Liver (tissue), 9 donors: Measurements from ENCODE around the gene NEK6. TPM values are rescaled to one million over a fixed set of nuclear protein-coding genes. Genes with fewer than 3 reads are reported as not detected.

Experiments
- DNase-seq: peaks from one replicate; pipeline ENCODE4 v3.0.0-alpha.2; 2017; ENCODE audit warnings: low spot score
- H3K27ac ChIP-seq, 2 donors: one replicate each; pipeline ENCODE4 v1.7.0; 2013; ENCODE audit warnings: inconsistent platforms in 2 of 2, low read length in 2 of 2, control low read depth in 1 of 2, low read depth in 1 of 2, mild to moderate bottlenecking in 1 of 2
- H3K27me3 ChIP-seq, 4 donors: one replicate each; pipeline versions ENCODE4 v1.6.1 to v1.7.0; 2013; ENCODE audit warnings: low read length in 3 of 4, inconsistent platforms in 1 of 4, mild to moderate bottlenecking in 1 of 4, moderate library complexity in 1 of 4; ENCODE audit not compliant: control insufficient read depth in 4 of 4, insufficient read depth in 4 of 4
- H3K36me3 ChIP-seq, 4 donors: one replicate each; pipeline versions ENCODE4 v1.6.1 to v1.7.0; 2013; ENCODE audit warnings: low read length in 3 of 4, mild to moderate bottlenecking in 3 of 4, low read depth in 1 of 4, moderate library complexity in 1 of 4; ENCODE audit not compliant: control insufficient read depth in 4 of 4, insufficient read depth in 3 of 4
- H3K4me1 ChIP-seq, 4 donors: one replicate each; pipeline versions ENCODE4 v1.6.1 to v1.7.0; 2013; ENCODE audit warnings: low read length in 3 of 4, mild to moderate bottlenecking in 3 of 4, moderate library complexity in 1 of 4; ENCODE audit not compliant: control insufficient read depth in 4 of 4, insufficient read depth in 4 of 4
- H3K4me3 ChIP-seq, 3 donors: one replicate each; pipeline versions ENCODE4 v1.6.1 to v1.7.0; 2013; ENCODE audit warnings: low read length in 3 of 3, control low read depth in 1 of 3, low read depth in 1 of 3, mild to moderate bottlenecking in 1 of 3
- H3K9ac ChIP-seq, 2 donors: one replicate each; pipeline ENCODE4 v1.7.0; 2013; ENCODE audit warnings: low read length in 2 of 2, mild to moderate bottlenecking in 2 of 2, moderate library complexity in 2 of 2, control low read depth in 1 of 2, low read depth in 1 of 2
- H3K9me3 ChIP-seq, 4 donors: one replicate each; pipeline versions ENCODE4 v1.6.1 to v1.7.0; 2013; ENCODE audit warnings: low read length in 3 of 4; ENCODE audit not compliant: control insufficient read depth in 4 of 4
- ATF3 ChIP-seq: IDR thresholded peaks from 2 replicates; pipeline ENCODE4 v1.6.1; 2016; ENCODE audit warnings: antibody characterized with exemption
- EGR1 ChIP-seq, 2 donors: IDR thresholded peaks; 2 replicates each; pipeline ENCODE4 v1.6.1; 2016 to 2018; ENCODE audit warnings: antibody characterized with exemption in 2 of 2, low read depth in 2 of 2
- FOXA1 ChIP-seq: IDR thresholded peaks from 2 replicates; pipeline ENCODE4 v1.6.1; 2016; ENCODE audit warnings: antibody characterized with exemption
- FOXA2 ChIP-seq: IDR thresholded peaks from 2 replicates; pipeline ENCODE4 v1.6.1; 2016; ENCODE audit warnings: antibody characterized with exemption
- GABPA ChIP-seq, 2 donors: IDR thresholded peaks in 1 of 2; conservative IDR thresholded peaks in 1 of 2; 2 replicates each; pipeline ENCODE4 v1.6.1; 2016; ENCODE audit warnings: antibody characterized with exemption in 2 of 2, mild to moderate bottlenecking in 1 of 2, moderate library complexity in 1 of 2
- HNF4A ChIP-seq, 2 donors: conservative IDR thresholded peaks; 2 replicates each; pipeline ENCODE4 v1.6.1; 2016; ENCODE audit warnings: antibody characterized with exemption in 2 of 2, mild to moderate bottlenecking in 2 of 2
- HNF4G ChIP-seq: IDR thresholded peaks from 2 replicates; pipeline ENCODE4 v1.6.1; 2016; ENCODE audit warnings: antibody characterized with exemption
- JUND ChIP-seq, 2 donors: IDR thresholded peaks; 2 replicates each; pipeline ENCODE4 v1.6.1; 2016; ENCODE audit warnings: antibody characterized with exemption in 2 of 2
- MAX ChIP-seq: IDR thresholded peaks from 2 replicates; pipeline ENCODE4 v1.6.1; 2016; ENCODE audit warnings: antibody characterized with exemption
- NR2F2 ChIP-seq: IDR thresholded peaks from 2 replicates; pipeline ENCODE4 v1.6.1; 2016; ENCODE audit warnings: antibody characterized with exemption
- RAD21 ChIP-seq, 2 donors: IDR thresholded peaks; 2 replicates each; pipeline ENCODE4 v1.6.1; 2016; ENCODE audit warnings: antibody characterized with exemption in 2 of 2, mild to moderate bottlenecking in 2 of 2
- REST ChIP-seq: IDR thresholded peaks from 2 replicates; pipeline ENCODE4 v1.6.1; 2016; ENCODE audit warnings: antibody characterized with exemption, mild to moderate bottlenecking
- RXRA ChIP-seq, 2 donors: IDR thresholded peaks; 2 replicates each; pipeline ENCODE4 v1.6.1; 2017 to 2018; ENCODE audit warnings: antibody characterized with exemption in 2 of 2, mild to moderate bottlenecking in 1 of 2
- SP1 ChIP-seq: IDR thresholded peaks from 2 replicates; pipeline ENCODE4 v1.6.1; 2018; ENCODE audit warnings: antibody characterized with exemption, mild to moderate bottlenecking
- TAF1 ChIP-seq: conservative IDR thresholded peaks from 2 replicates; pipeline ENCODE4 v1.6.1; 2016; ENCODE audit warnings: antibody characterized with exemption, mild to moderate bottlenecking
- YY1 ChIP-seq: IDR thresholded peaks from 2 replicates; pipeline ENCODE4 v1.6.1; 2016; ENCODE audit warnings: antibody characterized with exemption, mild to moderate bottlenecking
- ZBTB33 ChIP-seq: IDR thresholded peaks from 2 replicates; pipeline ENCODE4 v1.6.1; 2016; ENCODE audit warnings: antibody characterized with exemption
- WGBS: extraction: QIAGEN DNeasy Blood & Tissue Kit; methylation state at CpG from one replicate; pipeline ENCODE4 v1.1.7; 2013; 5-methylcytosine and 5-hydroxymethylcytosine counted together
- polyA plus RNA-seq, 2 donors: library from polyadenylated mRNA; stranded (reverse) in 1 of 2; unstranded in 1 of 2; fragments of 200-250 nt in 1 of 2; fragments of >200 nt in 1 of 2; fragmentation: Nextera tagmentation in 1 of 2; extraction: Ambion mirVana in 1 of 2; gene quantifications; one replicate each; pipeline versions ENCODE4 v1.2.1 to v1.2.3, GENCODE V29; 2013 to 2015
- total RNA-seq, 2 donors: library from RNA; depleted of rRNA; stranded (reverse); fragments of >200 nt; gene quantifications; one replicate each; pipeline ENCODE4 v1.2.3, GENCODE V29; 2014
- donor health status: healthy.
- donor health status: healthy.
- donor health status: healthy.
- donor health status: healthy.
- donor health status: healthy.

NEK6 gene
- total and polyA plus RNA-seq, 4 donors, result 32.5 to 49.7 (median 42.5) TPM

GRCh38 chr9:124399323-124399967 lies 141.7 kb downstream of the NEK6 start:
- Histone ChIP-seq H3K36me3 (peaks cover 6 to 31% (median 20%) of the 10 kb centered on the region in 4 donors), H3K9ac (no peak overlapping the region)
- 84% methylated on average over 12 of the region's 12 CpGs for WGBS

More at GRCh38 chr9:124399323-124399967, 141.7 kb downstream of the NEK6 start:
- H3K27ac ChIP-seq, result no peak overlapping the region
- no peaks in the 10 kb centered on the region for H3K27me3 ChIP-seq
- no peak for DNase-seq
- TF ChIP-seq RXRA (IDR thresholded peaks at IDR 0.05) (no peak), TAF1 (no peak), NR2F2 (no peak), ATF3 (no peak), REST (no peak), HNF4G (no peak), HNF4A (conservative IDR thresholded peaks at IDR 0.05) (no peak), JUND (IDR thresholded peaks at IDR 0.05) (no peak), YY1 (no peak), SP1 (no peak), RAD21 (IDR thresholded peaks at IDR 0.05) (no peak), FOXA2 (no peak), MAX (no peak), FOXA1 (no peak), EGR1 (IDR thresholded peaks at IDR 0.05; ENCODE audit: low read depth in 2 of 2) (no peak), ZBTB33 (no peak), GABPA (IDR thresholded peaks at IDR 0.05 in 1 of 2, conservative IDR thresholded peaks at IDR 0.05 in 1 of 2) (no peak)
- no peaks in the 10 kb centered on the region for H3K9me3 ChIP-seq
- H3K4me3 ChIP-seq, result no peak overlapping the region
- peaks cover 0 to 3% (median 0%) of the 10 kb centered on the region in 4 donors for H3K4me1 ChIP-seq
